ENCODE data around the gene SORCS2. TPM values are rescaled to one million over a fixed set of nuclear protein-coding genes. Genes with fewer than 3 reads are reported as not detected.
A peak's percentile ranks its signal among the peaks of the same experiment; 100 is the strongest.

SORCS2 gene
- polyA plus RNA-seq, 1 of the 3 experiments (the other 2 are of a cell fraction) = 1.6 TPM

DNA sequence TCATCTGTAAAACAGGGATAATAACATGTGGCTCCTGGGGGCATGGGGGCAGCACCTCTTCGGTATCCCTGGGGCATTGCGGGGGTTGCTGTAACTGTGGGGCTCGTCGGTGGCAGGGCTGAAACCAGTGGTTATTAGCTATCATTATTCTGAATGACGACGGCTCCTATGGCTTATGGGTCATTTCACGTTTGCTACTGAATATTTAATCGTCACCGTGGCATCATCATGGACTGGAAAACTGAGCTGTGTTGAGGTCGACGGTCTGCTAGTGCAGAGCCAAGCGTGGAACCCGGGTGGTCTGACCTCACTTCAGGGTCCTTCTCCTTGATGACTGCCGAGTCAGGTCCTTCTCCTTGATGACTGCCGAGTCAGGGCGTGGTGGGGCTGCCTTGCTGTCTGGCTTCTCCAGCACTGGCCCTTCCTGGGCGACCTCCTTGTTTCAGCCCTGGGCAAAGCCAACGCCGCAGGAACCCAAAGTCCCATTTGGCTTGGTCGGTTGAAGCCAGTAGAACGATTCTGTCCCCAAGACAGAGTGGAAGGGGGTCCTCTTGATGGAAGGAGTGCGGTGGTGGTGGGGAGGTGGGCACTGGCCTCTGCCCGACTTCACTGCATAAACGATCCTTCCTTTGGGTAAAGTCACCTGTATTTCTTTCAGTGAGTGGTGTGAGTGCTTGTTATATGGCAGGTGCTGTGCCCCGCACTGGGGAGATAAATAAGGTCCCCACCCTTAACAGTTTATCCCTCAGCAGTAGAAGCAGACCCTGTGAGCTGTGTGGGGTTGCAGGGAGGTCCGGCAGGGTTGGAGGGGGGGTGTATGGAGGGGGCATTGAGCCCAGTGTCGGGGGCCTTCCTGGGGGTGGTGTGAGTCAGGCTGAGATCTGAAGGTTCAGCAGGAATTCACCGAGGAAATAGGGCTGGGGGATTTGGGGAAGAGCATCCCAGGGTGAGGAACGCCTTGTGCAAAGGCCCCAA, 201.6 kb downstream of the SORCS2 start:
- Histone ChIP-seq H3K27me3 (ENCODE audit: insufficient read depth) (peaks cover 15% of the 10 kb centered on the region; the same call in 1 of the 2 replicates), H3K79me2 (ENCODE audit: insufficient read depth) (no peaks in the 10 kb centered on the region), H3K4me2 (no peak overlapping the region), H3K9me2 (no peaks in the 10 kb centered on the region), H3F3A (replicated peaks; ENCODE audit: insufficient read depth) (no peaks in the 10 kb centered on the region), H3K36me3 (replicated peaks in 1 of 2; ENCODE audit: control insufficient read depth in 1 of 2, insufficient read depth in 2 of 2, low read length in 1 of 2) (no peaks in the 10 kb centered on the region), H3K4me1 (ENCODE audit: control insufficient read depth in 1 of 2, insufficient read depth in 2 of 2, low read depth in 1 of 2, low read length in 1 of 2) (peaks cover 0 to 14% of the 10 kb centered on the region in 2 experiments; a peak in 2 of 4 replicates), H4K20me1 (ENCODE audit: insufficient read depth) (no peaks in the 10 kb centered on the region), H3K4me3 (ENCODE audit: low read depth in 2 of 2, low read length in 1 of 2) (no peak overlapping the region), H2AFZ (ENCODE audit: low read depth) (no peak overlapping the region), H3K9me3 (no peaks in the 10 kb centered on the region), H3K9ac (no peak overlapping the region), H3K27ac (ENCODE audit: low read depth in 2 of 2, low read length in 1 of 2) (no peak overlapping the region)
- ChIA-PET CTCF (interaction anchor here (1.1 kb wide), 1 partner anchor 14 kb away, joined by 3 read pairs; no protein-coding TSS in a partner anchor), POLR2A (no interaction called here)
- TF ChIP-seq TCF12 (IDR thresholded peaks at IDR 0.05) (no peak), YY1 (IDR thresholded peaks at IDR 0.05; ENCODE audit: low read depth) (no peak), ELF1 (IDR thresholded peaks at IDR 0.05) (no peak), JUND (IDR thresholded peaks at IDR 0.05) (no peak), NRF1 (IDR thresholded peaks at IDR 0.05; ENCODE audit: low read depth, low read length) (no peak), FOXJ3 (CRISPR knock-in tag; IDR thresholded peaks at IDR 0.05) (no peak), MXI1 (IDR thresholded peaks at IDR 0.05; ENCODE audit: low read depth, low read length) (no peak)
- TF ChIP-seq, protein P1, sequence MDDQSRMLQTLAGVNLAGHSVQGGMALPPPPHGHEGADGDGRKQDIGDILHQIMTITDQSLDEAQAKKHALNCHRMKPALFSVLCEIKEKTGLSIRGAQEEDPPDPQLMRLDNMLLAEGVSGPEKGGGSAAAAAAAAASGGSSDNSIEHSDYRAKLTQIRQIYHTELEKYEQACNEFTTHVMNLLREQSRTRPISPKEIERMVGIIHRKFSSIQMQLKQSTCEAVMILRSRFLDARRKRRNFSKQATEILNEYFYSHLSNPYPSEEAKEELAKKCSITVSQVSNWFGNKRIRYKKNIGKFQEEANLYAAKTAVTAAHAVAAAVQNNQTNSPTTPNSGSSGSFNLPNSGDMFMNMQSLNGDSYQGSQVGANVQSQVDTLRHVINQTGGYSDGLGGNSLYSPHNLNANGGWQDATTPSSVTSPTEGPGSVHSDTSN (IDR thresholded peaks at IDR 0.05) = no peak
- 72% methylated on average over 26 of the region's 29 CpGs for WGBS (ENCODE audit: low lambda C conversion rate)
- peak; percentile 3 for DNase-seq

DNA sequence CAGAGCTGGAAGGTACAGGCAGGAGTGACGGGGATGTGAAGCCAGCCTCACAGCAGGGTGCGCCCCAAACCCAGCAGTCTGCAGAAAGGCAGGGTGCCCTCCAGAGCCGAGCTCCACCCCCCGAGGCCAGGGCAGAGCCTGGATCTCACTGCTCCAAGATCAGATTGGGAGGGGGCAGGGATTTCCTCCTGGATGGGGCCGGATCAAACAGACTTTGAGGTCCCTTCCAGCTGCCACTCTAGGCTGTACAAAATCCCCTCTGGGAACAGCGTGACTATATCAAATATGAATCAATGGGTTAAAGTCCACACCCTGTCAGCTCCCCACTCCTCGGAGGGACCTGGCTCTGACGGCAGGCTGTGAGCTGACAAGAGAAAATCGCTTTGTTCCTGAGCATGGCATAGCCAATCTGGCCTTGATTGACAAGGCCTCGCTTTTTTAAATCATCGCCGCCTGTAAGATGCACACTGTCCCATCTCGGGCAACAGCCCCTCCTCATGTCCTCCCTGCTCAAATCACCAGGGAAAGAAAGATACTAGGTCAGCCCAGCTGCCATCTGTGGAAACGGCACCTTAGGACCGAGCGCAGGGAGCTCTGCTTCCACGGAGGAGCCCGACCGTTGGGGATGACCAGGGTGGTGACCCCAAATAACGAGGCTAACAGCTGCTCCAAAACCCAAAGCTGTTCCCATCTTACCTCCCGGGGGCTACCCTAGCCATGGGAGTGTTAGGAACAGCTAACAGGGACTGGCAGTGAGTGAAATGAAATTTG, 202.5 kb downstream of the SORCS2 start:
- Histone ChIP-seq H3K36me3 (replicated peaks in 1 of 2; ENCODE audit: control insufficient read depth in 1 of 2, insufficient read depth in 2 of 2, low read length in 1 of 2) (no peaks in the 10 kb centered on the region), H3K4me3 (ENCODE audit: low read depth in 2 of 2, low read length in 1 of 2) (no peak overlapping the region), H3K27ac (ENCODE audit: low read depth in 2 of 2, low read length in 1 of 2) (no peak overlapping the region), H2AFZ (ENCODE audit: low read depth) (no peak overlapping the region), H3K79me2 (ENCODE audit: insufficient read depth) (no peaks in the 10 kb centered on the region), H3K9ac (no peak overlapping the region), H3K4me2 (no peak overlapping the region), H4K20me1 (ENCODE audit: insufficient read depth) (no peaks in the 10 kb centered on the region), H3F3A (replicated peaks; ENCODE audit: insufficient read depth) (no peaks in the 10 kb centered on the region), H3K27me3 (ENCODE audit: insufficient read depth) (peaks cover 15% of the 10 kb centered on the region; the same call in 1 of the 2 replicates), H3K9me3 (no peaks in the 10 kb centered on the region), H3K9me2 (no peaks in the 10 kb centered on the region), H3K4me1 (ENCODE audit: control insufficient read depth in 1 of 2, insufficient read depth in 2 of 2, low read depth in 1 of 2, low read length in 1 of 2) (peaks cover 0 to 14% of the 10 kb centered on the region in 2 experiments; a peak in 2 of 4 replicates)
- DNase-seq = peak; percentile 29
- CTCF ChIA-PET = interaction anchor here (1.1 to 1.4 kb wide), 2 partner anchors 15 to 26 kb away, joined by 3 to 4 read pairs; no protein-coding TSS in a partner anchor
- POLR2A ChIA-PET = no interaction called here
- WGBS (ENCODE audit: low lambda C conversion rate) = 74% methylated on average over 15 of the region's 21 CpGs
- TF ChIP-seq EZH2phosphoT487 (IDR thresholded peaks at IDR 0.05; ENCODE audit: borderline replicate concordance, low read depth) = no peak
- TF ChIP-seq TAF1 (IDR thresholded peaks at IDR 0.05; ENCODE audit: borderline replicate concordance, low read depth, low read length) = no peak

All from SK-N-SH (cell line).